Measurements from ENCODE around the gene PEX14.

PEX14 gene

GRCh38 chr1:10638559-10639005 lies 163.8 kb downstream of the PEX14 start:
- H3K9ac ChIP-seq, result no peak overlapping the region
- peaks cover 3% of the 10 kb centered on the region for H3K27me3 ChIP-seq (ENCODE audit: control insufficient read depth, insufficient read depth, low read length)
- no peaks in the 10 kb centered on the region for H3K36me3 ChIP-seq (ENCODE audit: control insufficient read depth, insufficient read depth, low read length)
- H3K4me3 ChIP-seq (ENCODE audit: low read depth, low read length), result no peak overlapping the region
- H3K27ac ChIP-seq, result no peak overlapping the region
- no peaks in the 10 kb centered on the region for H3K9me3 ChIP-seq (ENCODE audit: control insufficient read depth, low read length)
- TF ChIP-seq CTCF (IDR thresholded peaks at IDR 0.05), result no peak
- H3K4me2 ChIP-seq (ENCODE audit: low read length), result no peak overlapping the region
- no peak overlapping the region for H2AFZ ChIP-seq
- no peaks in the 10 kb centered on the region for H3K79me2 ChIP-seq
- H3K4me1 ChIP-seq, result no peaks in the 10 kb centered on the region

- H3K27me3 ChIP-seq (ENCODE audit: control insufficient read depth, insufficient read depth, low read length), result peaks cover 3% of the 10 kb centered on the region
- no peak overlapping the region for H3K4me3 ChIP-seq (ENCODE audit: low read depth, low read length)
- H3K27ac ChIP-seq, result no peak overlapping the region
- H3K9ac ChIP-seq, result no peak overlapping the region
- no peaks in the 10 kb centered on the region for H3K36me3 ChIP-seq (ENCODE audit: control insufficient read depth, insufficient read depth, low read length)
- H3K79me2 ChIP-seq, result no peaks in the 10 kb centered on the region
- no peak overlapping the region for H3K4me2 ChIP-seq (ENCODE audit: low read length)
- H3K4me1 ChIP-seq, result no peaks in the 10 kb centered on the region
- TF ChIP-seq CTCF (IDR thresholded peaks at IDR 0.05), result no peak
- H3K9me3 ChIP-seq (ENCODE audit: control insufficient read depth, low read length), result no peaks in the 10 kb centered on the region
- H2AFZ ChIP-seq, result no peak overlapping the region
Measured at GRCh38 chr1:10639011-10639774, 164.4 kb downstream of the PEX14 start.

DNA sequence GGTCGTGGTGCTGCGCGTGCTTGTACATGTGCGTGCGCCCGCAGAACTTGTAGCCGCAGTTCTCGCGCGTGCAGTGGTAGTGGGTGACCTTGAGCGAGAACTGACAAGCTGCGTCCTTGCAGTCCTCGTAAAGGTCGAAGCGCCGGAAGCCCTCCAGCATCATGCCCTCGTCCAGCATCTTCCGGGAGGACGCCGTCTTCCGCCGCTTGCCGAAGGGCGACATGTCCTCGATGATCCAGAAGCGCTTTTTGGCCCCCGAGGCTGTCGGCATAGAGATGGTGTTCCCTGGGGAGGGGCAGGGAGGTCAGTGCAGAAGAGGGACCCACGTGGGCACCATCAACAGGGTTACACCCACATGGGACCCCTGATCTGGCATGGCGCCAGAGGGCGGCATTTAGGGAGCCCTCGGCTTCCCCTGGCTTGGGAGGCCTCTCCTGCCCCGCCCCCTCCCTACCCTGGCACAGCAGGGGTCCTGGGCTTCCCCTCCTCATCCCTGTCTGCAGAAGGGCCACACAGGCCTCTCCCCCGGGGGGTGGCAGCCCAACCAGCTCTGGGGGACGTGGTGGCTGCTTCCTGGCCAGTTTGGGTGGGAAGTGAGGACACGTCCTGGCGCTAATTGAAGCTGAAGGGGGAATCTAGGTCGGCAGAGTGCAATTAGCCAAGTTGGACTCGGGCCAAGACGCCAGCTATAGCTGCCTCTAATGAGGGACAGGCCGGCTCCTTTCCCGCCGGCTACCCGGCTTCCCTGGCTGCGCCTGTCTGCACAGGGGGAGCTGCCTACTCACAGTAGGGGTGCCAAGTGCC lies 165.2 kb downstream of the PEX14 start:
- peaks cover 3% of the 10 kb centered on the region for H3K27me3 ChIP-seq (ENCODE audit: control insufficient read depth, insufficient read depth, low read length)
- no peak overlapping the region for H3K4me3 ChIP-seq (ENCODE audit: low read depth, low read length)
- no peaks in the 10 kb centered on the region for H3K79me2 ChIP-seq
- TF ChIP-seq CTCF (IDR thresholded peaks at IDR 0.05), result no peak
- no peaks in the 10 kb centered on the region for H3K4me1 ChIP-seq
- H2AFZ ChIP-seq, result no peak overlapping the region
- no peak overlapping the region for H3K4me2 ChIP-seq (ENCODE audit: low read length)
- H3K36me3 ChIP-seq (ENCODE audit: control insufficient read depth, insufficient read depth, low read length), result no peaks in the 10 kb centered on the region
- H3K9ac ChIP-seq, result no peak overlapping the region
- no peak overlapping the region for H3K27ac ChIP-seq
- H3K9me3 ChIP-seq (ENCODE audit: control insufficient read depth, low read length), result no peaks in the 10 kb centered on the region

GRCh38 chr1:10640843-10641553 lies 166.2 kb downstream of the PEX14 start:
- Histone ChIP-seq H3K4me1 (no peaks in the 10 kb centered on the region), H3K4me3 (ENCODE audit: low read depth, low read length) (no peak overlapping the region), H3K27ac (no peak overlapping the region), H3K9ac (no peak overlapping the region), H3K4me2 (ENCODE audit: low read length) (no peak overlapping the region), H2AFZ (no peak overlapping the region), H3K79me2 (no peaks in the 10 kb centered on the region), H3K9me3 (ENCODE audit: control insufficient read depth, low read length) (no peaks in the 10 kb centered on the region), H3K36me3 (ENCODE audit: control insufficient read depth, insufficient read depth, low read length) (no peaks in the 10 kb centered on the region), H3K27me3 (ENCODE audit: control insufficient read depth, insufficient read depth, low read length) (peaks cover 3% of the 10 kb centered on the region)
- no peak for TF ChIP-seq CTCF (IDR thresholded peaks at IDR 0.05)
